GM21717 (cell line): Measurements from ENCODE around the gene ETDC.
"Not testable (repeated sequence)": the region's sequence is repeated elsewhere in the genome, so short reads cannot be mapped to it uniquely, and the experiment has no call there.

ENCODE experiments used
- ATAC-seq: cut with Tn5 transposase; IDR thresholded peaks from one replicate; pipeline ENCODE4 v1.9.1; 2021; ENCODE audit warnings: mild to moderate bottlenecking, moderate library complexity; ENCODE audit not compliant: unreplicated experiment

ETDC gene

DNA sequence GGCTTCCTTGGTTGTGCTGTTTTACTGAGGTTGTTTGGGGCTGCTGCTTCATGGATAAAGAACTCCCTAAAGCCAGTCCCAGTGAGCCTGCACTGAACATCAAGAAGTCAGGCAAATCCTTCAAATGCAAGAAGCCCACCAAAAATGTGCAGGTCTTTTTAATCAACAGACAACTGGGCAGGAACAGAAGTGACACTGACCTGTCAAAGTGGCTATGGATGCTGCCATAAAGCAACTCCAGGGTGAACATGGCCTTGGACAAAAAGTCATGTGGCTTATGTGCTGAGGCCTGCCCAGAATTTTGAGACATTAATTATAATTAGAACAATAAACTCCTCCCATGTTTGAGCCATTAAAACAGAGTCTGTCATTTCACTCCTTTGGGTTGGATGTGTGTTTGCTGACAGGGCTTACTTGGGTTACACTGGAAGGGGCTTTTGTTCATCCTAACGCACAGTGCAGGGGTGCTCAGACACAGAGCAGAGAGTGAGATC is at the start of gene ETDC:
Gene ETDC, plus strand, starts transcription at position 51 of the 494 bp plus-strand sequence. Its CDS starts 0 bp downstream, at position 51.
- ATAC-seq, result no peak

DNA sequence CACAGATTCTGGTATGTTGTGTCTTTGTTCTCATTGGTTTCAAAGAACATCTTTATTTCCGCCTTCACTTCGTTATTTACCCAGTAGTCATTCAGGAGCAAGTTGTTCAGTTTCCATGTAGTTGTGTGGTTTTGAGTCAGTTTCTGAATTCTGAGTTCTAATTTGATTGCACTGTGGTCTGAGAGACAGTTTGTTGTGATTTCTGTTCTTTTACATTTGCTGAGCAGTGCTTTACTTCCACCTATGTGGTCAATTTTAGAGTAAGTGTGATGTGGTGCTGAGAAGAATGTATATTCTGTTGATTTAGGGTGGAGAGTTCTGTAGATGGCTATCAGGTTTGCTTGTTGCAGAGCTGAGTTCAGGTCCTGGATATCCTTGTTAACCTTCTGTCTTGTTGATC is 48.3 kb upstream of the ETDC start:
- ATAC-seq, result not testable (repeated sequence)

GRCh38 chrX:135263376-135263775 is 45.9 kb upstream of the ETDC start:
- not testable (repeated sequence) for ATAC-seq

DNA sequence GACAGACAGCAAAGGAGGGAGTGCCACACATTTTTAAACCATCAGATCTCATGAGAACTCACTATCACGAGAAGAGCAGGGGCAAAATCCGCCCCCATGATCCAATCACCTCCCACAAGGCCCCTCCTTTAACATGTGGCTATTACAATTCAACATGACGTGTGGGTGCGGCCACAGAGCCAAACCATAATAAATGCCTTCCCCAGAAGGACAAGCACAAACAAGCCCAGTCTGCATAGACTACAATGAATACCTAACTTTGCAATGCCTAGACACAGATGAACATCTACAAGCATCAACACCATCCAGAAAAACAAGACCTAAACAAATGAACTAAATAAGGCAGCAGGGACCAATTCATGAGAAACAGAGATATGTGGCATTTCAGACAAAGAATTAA is 45.1 kb upstream of the ETDC start:
- no peak for ATAC-seq

- ATAC-seq, result no peak
Observed at GRCh38 chrX:135273162-135273561, 36.1 kb upstream of the ETDC start.

GRCh38 chrX:135275973-135276372 is 33.3 kb upstream of the ETDC start:
- no peak for ATAC-seq

- no peak for ATAC-seq
Observed at GRCh38 chrX:135287266-135287823, 21.9 kb upstream of the ETDC start.

DNA sequence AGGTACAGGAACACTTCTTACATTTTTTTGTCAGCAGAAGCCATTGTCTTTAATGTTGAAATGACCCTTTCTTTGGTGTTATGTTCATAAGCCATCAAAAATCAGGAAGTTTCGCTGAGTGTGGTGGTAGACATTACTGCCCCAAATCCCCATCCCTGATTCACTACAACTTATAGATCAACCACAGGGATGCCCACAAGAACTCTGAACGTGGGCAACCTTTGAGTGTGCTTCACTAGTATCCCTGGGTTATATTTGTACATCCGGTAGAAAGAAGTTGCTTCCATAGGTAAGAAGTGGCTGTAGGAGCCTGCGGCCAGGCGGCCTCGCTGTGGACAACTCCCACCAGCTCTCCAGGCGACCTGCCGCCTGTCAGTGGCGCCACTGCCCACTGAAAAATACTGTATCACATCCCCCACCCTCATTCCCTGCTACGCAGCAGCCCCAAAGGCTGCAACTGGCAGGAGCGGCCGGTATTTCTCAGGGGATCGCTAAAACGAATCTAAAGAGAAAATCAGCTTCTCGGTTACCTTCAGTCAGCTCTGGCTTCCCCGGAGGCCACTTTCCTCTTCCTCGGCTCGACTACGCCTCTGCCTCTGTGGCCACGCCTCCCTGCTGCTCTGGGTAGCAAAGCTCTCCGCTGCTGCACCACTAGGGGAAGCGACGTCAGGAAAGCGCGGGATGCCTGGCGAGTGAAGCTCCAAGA is 13.9 kb upstream of the ETDC start:
- ATAC-seq, result peak; percentile 96

- peak; percentile 47 for ATAC-seq
Observed at GRCh38 chrX:135295944-135296305, 13.4 kb upstream of the ETDC start.

GRCh38 chrX:135302269-135302873 is 6.9 kb upstream of the ETDC start:
- no peak for ATAC-seq

DNA sequence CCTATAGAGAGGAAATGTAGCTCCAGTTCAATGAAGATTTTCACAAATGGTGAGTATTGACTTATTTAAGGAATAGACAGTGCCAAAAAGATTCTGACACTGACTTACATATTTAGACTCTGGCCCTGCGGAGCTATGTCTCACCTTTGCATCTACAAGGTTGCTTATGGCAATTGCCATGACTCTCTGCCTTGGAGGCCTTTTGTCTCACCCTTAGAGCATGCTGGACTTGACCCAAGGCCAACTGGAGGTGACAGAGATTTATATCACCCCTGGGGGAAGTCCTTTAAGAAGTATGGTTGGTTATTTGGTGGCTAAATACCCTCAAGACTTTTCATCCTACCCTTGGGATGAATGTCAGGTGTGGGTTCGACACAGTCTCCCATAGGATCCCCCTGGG is 4.5 kb upstream of the ETDC start:
- no peak for ATAC-seq

- ATAC-seq, result no peak
Observed at GRCh38 chrX:135307171-135307570, 2.1 kb upstream of the ETDC start.

DNA sequence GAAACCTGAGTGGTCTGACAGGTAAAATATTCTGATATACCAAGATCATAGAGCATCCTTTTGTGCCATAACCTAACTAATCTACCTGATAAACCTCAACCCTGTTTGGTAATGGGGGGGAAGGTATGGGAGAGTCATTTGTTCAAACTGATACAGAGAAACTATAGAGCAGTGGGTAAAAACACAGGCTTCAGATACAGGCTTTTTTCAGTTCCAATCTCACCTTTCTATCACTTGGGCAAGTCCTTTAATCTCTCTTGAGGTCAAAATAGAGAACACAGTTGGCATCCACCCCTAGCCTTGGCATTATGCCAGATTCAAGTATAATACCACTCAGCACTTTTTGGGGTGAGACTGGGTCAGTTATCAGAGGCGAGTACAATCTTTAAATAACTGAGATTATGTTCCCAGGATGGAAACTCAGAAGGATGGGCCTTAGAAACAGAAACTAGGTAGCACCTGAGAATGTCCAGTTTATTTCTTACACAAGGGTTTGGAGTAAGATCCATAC is 880 bp upstream of the ETDC start:
- no peak for ATAC-seq

DNA sequence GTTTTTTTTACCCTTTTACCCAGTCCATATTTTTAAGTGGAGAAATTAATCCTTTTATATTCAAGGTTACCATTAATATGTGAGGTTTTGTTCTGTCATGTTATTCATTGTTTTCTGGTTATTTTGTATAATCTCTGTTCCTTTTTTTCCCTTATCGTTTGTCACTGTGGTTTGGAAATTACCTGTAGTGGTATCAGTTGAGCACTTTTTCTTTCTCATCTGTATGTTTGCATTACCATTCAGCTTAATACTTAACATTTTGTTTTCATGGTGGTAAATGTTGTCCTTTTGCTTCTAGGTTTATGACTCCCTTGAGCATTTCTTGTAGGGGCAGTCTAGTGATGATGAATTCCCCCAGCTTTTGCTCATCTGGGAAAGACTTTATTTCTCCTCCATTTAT is 6.6 kb downstream of the ETDC start:
- peak; percentile 56 for ATAC-seq

- ATAC-seq, result no peak
Observed at GRCh38 chrX:135324463-135324862, 15.2 kb downstream of the ETDC start.

DNA sequence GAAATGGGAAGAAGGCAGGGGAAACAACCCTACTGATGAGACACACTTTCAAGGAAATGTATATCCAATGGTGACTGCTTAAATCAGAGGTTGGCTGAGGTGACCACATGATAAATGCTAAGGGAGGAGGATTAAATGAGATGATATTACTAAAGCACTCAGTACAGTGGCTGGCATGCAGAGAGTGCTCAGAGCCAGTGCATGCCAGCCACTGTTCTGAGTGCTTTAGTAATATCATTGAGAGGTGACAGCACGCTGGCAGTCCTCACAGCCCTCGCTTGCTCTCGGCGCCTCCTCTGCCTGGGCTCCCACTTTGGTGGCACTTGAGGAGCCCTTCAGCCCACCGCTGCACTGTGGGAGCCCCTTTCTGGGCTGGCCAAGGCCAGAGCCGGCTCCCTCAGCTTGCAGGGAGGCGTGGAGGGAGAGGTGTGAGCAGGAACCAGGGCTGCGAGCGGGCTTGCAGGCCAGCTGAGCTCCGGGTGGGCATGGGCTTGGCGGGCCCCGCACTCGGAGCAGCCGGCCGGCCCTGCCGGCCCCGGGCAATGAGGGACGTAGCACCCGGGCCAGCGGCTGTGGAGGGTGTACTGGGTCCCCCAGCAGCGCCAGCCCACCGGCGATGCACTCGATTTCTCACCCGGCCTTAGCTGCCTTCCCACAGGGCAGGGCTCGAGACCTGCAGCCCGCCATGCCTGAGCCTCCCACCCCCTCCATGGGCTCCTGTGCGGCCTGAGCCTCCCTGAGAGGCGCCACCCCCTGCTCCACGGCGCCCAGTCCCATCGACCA is 15.9 kb downstream of the ETDC start:
- not testable (repeated sequence) for ATAC-seq

GRCh38 chrX:135327299-135327698 is 18.0 kb downstream of the ETDC start:
- no peak for ATAC-seq

DNA sequence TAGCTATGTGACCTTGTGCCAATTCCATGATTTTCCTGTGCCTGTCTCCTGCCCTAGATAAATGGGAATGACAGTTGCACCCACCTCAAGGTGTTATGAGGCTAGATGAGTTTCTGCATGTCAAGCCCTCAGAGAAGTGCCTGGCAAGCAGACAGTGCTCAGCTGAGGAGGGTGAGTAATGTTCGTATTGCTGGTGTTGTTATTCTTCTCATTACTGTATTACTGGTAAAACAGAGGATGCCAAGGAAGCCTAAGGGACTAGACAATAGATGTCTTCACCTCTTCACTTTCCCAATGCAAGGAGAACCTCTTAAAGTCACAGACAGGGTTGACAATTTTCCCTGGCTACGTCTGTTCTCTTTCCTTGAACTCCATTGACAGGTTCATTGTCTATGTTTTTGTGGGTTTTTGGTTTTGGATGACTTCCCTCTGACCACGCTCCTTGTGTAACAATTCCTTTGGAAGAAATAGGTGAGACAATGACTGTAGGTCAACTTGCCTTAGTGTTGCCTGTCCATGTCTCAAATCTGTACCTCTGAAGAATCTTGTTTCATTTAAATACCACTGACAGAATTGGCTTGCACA is 19.2 kb downstream of the ETDC start:
- no peak for ATAC-seq

DNA sequence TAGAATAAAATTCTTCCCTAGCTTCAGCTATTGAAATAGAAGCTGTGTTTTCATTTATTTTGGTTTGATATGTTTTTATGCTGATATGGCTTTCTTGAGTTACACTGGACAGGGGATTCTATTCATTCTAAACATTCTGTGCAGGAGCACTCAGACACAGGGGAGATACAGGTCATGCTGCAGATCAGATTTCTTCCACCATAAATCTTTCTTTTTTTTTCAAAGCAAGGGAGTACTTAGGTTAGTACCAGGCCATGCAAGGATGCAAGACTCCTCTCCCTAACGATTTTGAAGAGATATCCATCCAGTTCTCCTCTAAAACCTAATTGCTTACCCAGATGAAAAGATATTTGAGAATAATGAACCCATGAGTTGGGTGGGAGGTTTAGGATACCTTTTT is 21.4 kb downstream of the ETDC start:
- ATAC-seq, result no peak

- no peak for ATAC-seq
Observed at GRCh38 chrX:135331525-135331924, 22.2 kb downstream of the ETDC start.

DNA sequence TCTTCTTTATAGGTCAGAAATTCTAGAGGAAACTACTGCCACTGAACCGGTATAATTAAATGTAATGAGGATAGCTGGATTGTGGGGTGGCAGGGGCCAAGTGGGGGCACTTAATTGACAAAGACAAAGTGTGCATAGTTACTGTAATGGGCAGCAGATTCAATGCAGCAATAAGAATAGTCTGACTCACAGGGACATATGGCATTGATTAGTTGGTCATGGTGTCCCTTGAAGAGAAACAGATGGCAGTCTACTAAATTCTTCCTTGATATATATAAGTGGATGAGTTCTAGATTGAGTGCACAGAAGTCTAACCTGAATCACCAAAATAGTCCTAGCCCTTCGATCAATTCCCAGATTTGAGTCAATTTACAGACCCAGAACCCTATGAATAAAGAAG is 31.6 kb downstream of the ETDC start:
- no peak for ATAC-seq
